HG03439 (cell line): ENCODE measurements around the gene HEXD.
"Not testable (repeated sequence)": the region's sequence is repeated elsewhere in the genome, so short reads cannot be mapped to it uniquely, and the experiment has no call there.

ENCODE experiments used
- ATAC-seq: cut with Tn5 transposase; IDR thresholded peaks from one replicate; pipeline ENCODE4 v1.9.1; 2021; ENCODE audit warnings: mild to moderate bottlenecking, moderate library complexity; ENCODE audit not compliant: unreplicated experiment

Gene HEXD

GRCh38 chr17:82457073-82457928 is 39.2 kb downstream of the HEXD start:
- ATAC-seq: no peak

GRCh38 chr17:82457929-82458178 is 39.7 kb downstream of the HEXD start:
- ATAC-seq: no peak

GRCh38 chr17:82458179-82458884 is 40.2 kb downstream of the HEXD start, which contains the start of gene NARF:
TSS of gene NARF (plus strand) at chr17:82458741. CDS start at chr17:82458804, 63 bp downstream.
- peak; percentile 87 for ATAC-seq

GRCh38 chr17:82458885-82459424 is 40.8 kb downstream of the HEXD start:
- no peak for ATAC-seq

- not testable (repeated sequence) for ATAC-seq
Observed at GRCh38 chr17:82459936-82460335, 41.8 kb downstream of the HEXD start.

GRCh38 chr17:82461827-82462524 is 43.8 kb downstream of the HEXD start:
- no peak for ATAC-seq

GRCh38 chr17:82463391-82463790 is 45.2 kb downstream of the HEXD start:
- ATAC-seq: no peak

- no peak for ATAC-seq
Observed at GRCh38 chr17:82463925-82464566, 45.9 kb downstream of the HEXD start.

GRCh38 chr17:82464567-82464929 is 46.4 kb downstream of the HEXD start:
- ATAC-seq: no peak

GRCh38 chr17:82465023-82465603 is 47.0 kb downstream of the HEXD start:
- no peak for ATAC-seq

- ATAC-seq: no peak
Observed at GRCh38 chr17:82468692-82469091, 50.5 kb downstream of the HEXD start.

- no peak for ATAC-seq
Observed at GRCh38 chr17:82470065-82470464, 51.9 kb downstream of the HEXD start.

- ATAC-seq: no peak
Observed at GRCh38 chr17:82474223-82475010, 56.3 kb downstream of the HEXD start.

GRCh38 chr17:82475458-82475857 is 57.3 kb downstream of the HEXD start:
- ATAC-seq: no peak

- ATAC-seq: no peak
Observed at GRCh38 chr17:82477934-82478333, 59.8 kb downstream of the HEXD start.

- no peak for ATAC-seq
Observed at GRCh38 chr17:82479602-82480001, 61.5 kb downstream of the HEXD start.

GRCh38 chr17:82480318-82480717 is 62.2 kb downstream of the HEXD start:
- no peak for ATAC-seq

GRCh38 chr17:82483204-82483660 is 65.1 kb downstream of the HEXD start:
- ATAC-seq: no peak

GRCh38 chr17:82483836-82484235 is 65.7 kb downstream of the HEXD start:
- no peak for ATAC-seq
